NB4 (cell line): ENCODE results near the gene MICU1.
"Not testable (repeated sequence)": the region's sequence is repeated elsewhere in the genome, so short reads cannot be mapped to it uniquely, and the experiment has no call there.

Source experiments
- DNase-seq: peaks from one replicate; pipeline ENCODE4 v3.0.0; 2010; ENCODE audit warnings: low read depth
- H3K4me3 ChIP-seq: one replicate; pipeline ENCODE4 v1.5.1; 2011; ENCODE audit warnings: mild to moderate bottlenecking, low read depth, low read length, moderate library complexity
- MYC ChIP-seq: IDR thresholded peaks from 2 replicates; pipeline ENCODE4 v1.6.1; 2011; ENCODE audit warnings: low read depth, low read length
- POLR2A ChIP-seq: IDR thresholded peaks from 2 replicates; pipeline ENCODE4 v1.6.1; 2011; ENCODE audit warnings: mild to moderate bottlenecking; ENCODE audit not compliant: insufficient read length; ENCODE audit errors: extremely low read depth
- TF ChIP-seq, protein P1 (sequence below): IDR thresholded peaks from one replicate; pipeline ENCODE4 v1.5.1; 2012; ENCODE audit warnings: low read depth, low read length
- TF ChIP-seq, protein P2 (sequence below): IDR thresholded peaks from 2 replicates; pipeline ENCODE4 v1.6.1; 2011; ENCODE audit warnings: low read depth, low read length

The MICU1 gene

DNA sequence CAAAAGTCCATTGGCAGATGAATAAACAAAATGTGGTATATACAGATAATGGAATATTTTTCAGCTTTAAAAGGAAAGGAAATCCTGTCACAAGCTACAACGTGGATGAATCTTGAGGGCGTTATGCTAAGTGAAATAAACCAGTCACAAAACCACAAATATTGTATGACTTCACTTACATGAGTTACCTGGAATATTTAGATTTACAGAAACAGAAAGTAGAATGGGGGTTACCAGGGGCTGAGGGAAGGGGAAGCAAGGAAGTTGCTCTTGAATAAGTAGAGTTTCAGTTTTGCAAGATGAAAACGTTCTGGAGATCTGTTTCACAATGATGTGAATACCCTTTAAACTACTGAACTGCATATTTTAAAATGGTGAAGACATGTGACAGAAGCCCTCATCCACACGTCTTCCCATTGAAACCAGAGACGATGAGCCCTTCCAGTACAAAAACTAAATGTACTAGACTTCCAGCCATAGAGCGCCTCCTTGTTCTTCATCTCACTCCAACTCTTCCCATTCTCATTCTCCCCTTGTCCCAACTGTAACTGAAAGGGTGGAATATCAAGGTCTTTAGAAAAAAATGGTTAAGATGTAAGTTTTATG, 62.4 kb downstream of the MICU1 start:
- DNase-seq: peak; percentile 44
- TF ChIP-seq POLR2A (no peak), MYC (peak; percentile 21; the same call in 1 of the 2 replicates)
- TF ChIP-seq, protein P1, sequence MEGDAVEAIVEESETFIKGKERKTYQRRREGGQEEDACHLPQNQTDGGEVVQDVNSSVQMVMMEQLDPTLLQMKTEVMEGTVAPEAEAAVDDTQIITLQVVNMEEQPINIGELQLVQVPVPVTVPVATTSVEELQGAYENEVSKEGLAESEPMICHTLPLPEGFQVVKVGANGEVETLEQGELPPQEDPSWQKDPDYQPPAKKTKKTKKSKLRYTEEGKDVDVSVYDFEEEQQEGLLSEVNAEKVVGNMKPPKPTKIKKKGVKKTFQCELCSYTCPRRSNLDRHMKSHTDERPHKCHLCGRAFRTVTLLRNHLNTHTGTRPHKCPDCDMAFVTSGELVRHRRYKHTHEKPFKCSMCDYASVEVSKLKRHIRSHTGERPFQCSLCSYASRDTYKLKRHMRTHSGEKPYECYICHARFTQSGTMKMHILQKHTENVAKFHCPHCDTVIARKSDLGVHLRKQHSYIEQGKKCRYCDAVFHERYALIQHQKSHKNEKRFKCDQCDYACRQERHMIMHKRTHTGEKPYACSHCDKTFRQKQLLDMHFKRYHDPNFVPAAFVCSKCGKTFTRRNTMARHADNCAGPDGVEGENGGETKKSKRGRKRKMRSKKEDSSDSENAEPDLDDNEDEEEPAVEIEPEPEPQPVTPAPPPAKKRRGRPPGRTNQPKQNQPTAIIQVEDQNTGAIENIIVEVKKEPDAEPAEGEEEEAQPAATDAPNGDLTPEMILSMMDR: no peak
- TF ChIP-seq, protein P2, sequence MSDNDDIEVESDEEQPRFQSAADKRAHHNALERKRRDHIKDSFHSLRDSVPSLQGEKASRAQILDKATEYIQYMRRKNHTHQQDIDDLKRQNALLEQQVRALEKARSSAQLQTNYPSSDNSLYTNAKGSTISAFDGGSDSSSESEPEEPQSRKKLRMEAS: peak; percentile 67
- no peak overlapping the region for H3K4me3 ChIP-seq

DNA sequence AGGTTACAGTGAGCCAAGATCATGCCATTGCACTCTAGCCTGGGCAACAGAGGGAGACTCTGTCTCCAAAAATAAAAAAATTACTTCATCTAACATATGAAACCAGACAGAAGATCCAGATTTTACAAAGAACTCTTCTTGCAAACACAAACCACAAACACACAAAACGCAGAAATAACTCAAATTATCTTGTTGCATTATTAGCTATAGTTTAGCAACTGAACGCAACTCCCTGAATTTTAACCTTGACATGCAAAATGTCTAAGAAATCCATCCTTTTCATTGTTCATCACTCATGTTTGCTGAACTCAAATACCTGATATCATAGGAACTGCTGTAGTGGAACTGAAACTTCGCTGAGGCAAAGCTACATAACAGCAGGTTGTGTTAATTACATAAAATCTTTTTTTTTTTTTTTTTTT, 64.1 kb downstream of the MICU1 start:
- TF ChIP-seq, protein P1: no peak
- H3K4me3 ChIP-seq: no peak overlapping the region
- no peak for DNase-seq

DNA sequence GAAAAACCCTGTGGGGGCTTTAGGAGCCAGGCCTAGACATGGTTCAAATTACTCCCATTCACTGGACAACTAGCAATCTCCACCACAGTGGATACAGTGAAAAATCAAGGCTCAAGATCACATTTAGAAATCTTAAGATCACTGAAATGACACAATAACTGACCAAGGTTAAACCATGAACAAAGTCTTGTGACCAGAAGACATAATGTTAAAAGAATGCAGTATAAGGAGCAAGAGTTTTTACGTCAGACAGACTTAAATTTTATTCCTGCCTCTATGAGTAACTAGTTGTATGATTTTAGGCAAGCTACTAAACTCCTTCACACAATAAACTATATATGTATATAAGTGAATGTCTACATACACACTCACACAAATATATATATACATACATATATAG, 68.5 kb downstream of the MICU1 start:
- TF ChIP-seq, protein P2: no peak
- no peak for TF ChIP-seq MYC
- TF ChIP-seq, protein P1: no peak
- TF ChIP-seq POLR2A: no peak
- no peak for DNase-seq
- no peak overlapping the region for H3K4me3 ChIP-seq

DNA sequence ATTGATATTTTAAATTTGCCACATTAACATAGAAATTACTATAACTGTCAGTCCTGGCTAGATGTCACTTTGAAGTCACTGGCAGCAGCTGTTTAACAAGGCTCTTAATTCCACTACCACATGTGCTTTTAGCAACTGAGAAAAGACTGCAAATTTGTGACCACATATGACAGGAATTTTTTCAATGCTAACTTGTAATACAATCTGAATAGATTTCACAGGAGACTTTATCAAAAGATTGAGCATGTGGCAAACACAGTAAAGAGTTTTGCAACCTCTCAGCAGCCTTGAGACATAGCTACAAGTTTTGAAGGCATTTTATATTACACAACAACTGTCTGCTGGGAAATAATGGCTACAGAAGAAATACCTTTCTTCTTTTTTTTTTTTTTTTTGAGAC, 73.0 kb downstream of the MICU1 start:
- peak; percentile 85 for DNase-seq
- TF ChIP-seq POLR2A: no peak
- TF ChIP-seq MYC: peak; percentile 94
- TF ChIP-seq, protein P1: no peak
- TF ChIP-seq, protein P2: peak; percentile 75
- H3K4me3 ChIP-seq: no peak overlapping the region

DNA sequence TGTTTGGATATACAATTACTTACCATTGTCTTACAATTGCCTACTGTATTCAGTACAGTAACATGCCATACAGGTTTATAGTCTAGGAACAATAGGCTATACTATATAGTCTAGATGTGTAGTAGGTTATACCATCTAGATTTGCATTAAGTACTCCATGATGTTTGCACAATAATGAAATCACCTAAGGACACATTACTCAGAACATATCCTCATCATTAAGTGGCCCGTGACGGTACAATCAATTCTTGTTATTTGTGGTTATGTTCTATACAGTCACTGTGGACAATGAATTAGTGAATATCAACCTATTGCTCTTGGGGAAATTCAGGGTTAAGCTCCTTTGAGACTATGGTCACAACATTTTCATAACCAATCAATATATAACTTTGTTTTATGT, 75.6 kb downstream of the MICU1 start:
- TF ChIP-seq POLR2A (no peak), MYC (no peak)
- TF ChIP-seq, protein P1: no peak
- no peak overlapping the region for H3K4me3 ChIP-seq
- no peak for DNase-seq

DNA sequence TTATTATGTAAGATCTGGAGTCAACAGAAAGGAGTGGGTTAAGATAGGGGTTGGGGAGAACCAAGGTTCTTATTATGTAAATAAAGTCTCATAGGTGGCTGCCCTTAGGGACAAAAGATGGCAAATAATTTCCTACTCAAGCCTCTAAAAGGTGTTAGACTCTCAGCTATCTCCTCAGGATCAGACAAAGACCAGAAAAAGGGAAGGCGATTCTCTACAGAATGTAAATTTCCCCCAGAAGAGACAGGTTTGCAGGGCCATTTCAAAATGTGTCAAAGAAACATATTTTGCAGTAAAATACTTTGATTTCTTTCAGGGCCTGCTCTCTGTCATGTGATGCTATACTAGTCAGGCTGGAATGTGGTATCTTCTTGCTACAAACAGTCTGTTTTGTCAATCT, 80.3 kb downstream of the MICU1 start:
- TF ChIP-seq POLR2A (no peak), MYC (no peak)
- TF ChIP-seq, protein P2: no peak
- TF ChIP-seq, protein P1: no peak
- no peak for DNase-seq
- H3K4me3 ChIP-seq: no peak overlapping the region

DNA sequence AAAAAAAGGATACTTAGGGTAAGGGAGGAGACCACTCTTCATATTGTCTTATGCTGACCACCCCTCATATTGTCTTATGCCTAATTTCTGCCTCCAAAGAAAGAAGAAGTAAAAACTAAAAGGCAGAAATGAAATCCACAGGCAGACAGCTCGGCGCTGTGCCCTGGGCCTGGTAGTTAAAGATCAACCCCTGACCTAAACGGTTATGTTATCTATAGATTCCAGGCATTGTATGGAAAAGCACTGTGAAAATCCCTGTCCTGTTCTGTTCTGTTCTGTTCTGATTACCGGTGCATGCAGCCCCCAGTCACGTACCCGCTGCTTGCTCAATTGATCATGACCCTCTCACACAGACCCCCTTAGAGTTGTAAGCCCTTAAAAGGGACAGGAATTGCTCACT, 82.0 kb downstream of the MICU1 start:
- not testable (repeated sequence) for H3K4me3 ChIP-seq, DNase-seq
